Adipose tissue (tissue), 3 donors: ENCODE results near the gene CD3G. TPM values are rescaled to one million over a fixed set of nuclear protein-coding genes. Genes with fewer than 3 reads are reported as not detected.

Experiments
- H3K27ac ChIP-seq: one replicate; pipeline ENCODE4 v1.5.1; 2013; ENCODE audit warnings: low read depth, low read length
- WGBS, 3 donors: extraction: QIAGEN DNeasy Blood & Tissue Kit; methylation state at CpG; one replicate each; pipeline ENCODE4 v1.1.7; 2013; 5-methylcytosine and 5-hydroxymethylcytosine counted together
- polyA plus RNA-seq, 3 donors: library from polyadenylated mRNA; stranded (reverse); fragments of 200-250 nt; gene quantifications; one replicate each; pipeline ENCODE4 v1.2.3, GENCODE V29; 2013
- donor health status: healthy with polysubstance abuse.
- donor health status: Bipolar disorder and iron deficiency.
- donor health status: healthy.

CD3G gene
- polyA plus RNA-seq, 3 donors, result 0.25 to 0.79 TPM; not detected in 1

- 91 to 94% (median 93%) methylated on average over 3 of the region's 3 CpGs for WGBS, 3 donors
- no peak overlapping the region for H3K27ac ChIP-seq
These were observed 23.6 kb upstream of the CD3G start for GRCh38 chr11:118320515-118320914.

DNA sequence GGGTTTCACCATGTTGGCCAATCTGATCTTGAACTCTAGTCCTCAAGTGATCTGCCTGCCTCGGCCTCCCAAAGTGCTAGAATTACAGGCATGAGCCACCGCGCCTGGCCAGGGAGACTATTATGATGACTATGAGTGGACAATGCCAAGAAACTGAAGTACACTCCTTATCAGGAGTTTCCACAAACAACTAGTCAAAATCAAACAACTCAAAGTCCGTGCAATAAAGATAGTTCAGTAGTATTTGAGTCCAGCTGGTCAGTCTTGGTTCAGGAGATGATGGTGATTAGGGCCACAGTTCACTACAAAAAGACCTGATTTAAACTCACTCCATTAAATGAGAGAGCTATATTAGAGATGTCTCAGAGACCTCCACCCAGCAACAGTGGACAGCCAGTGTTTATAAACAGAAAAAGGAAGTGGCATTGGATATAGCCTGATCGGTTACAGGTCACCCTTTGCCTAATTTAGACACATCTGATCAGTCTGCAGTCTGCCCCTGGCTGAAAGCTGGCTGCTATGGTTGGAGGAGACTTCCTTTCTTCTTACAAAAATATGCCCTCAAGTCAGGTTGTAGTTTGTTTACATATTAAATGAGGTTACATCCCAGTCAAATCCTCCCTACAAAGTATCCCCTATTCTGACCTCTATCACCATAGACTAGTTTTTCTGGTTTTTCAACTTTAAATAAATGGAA is 22.6 kb upstream of the CD3G start:
- no peak overlapping the region for H3K27ac ChIP-seq

GRCh38 chr11:118322721-118323120 is 21.4 kb upstream of the CD3G start:
- no peak overlapping the region for H3K27ac ChIP-seq

More for the DNA sequence above, 22.6 kb upstream of the CD3G start:
- WGBS, 3 donors, result 56 to 74% (median 67%) methylated on average over 5 of the region's 5 CpGs

DNA sequence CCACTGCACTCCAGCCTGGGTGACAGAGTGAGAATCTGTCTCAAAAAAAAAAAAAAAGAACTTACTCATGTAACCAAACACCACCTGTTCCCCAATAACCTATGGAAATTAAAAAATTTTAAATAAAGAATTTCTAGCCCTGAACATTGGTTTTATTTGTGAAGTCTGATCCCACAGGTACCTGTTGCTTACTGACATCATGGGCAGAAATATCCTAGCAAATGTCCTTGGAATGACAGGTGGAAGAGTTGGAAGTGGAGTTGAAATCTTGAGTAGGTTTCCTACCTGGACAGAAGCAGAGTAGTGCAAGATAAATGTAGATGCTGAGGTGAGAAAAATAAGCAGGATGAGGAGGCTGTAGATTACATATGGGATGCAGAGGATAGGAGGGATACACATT is 18.9 kb upstream of the CD3G start:
- H3K27ac ChIP-seq, result no peak overlapping the region

More at GRCh38 chr11:118322721-118323120, 21.4 kb upstream of the CD3G start:
- 95 to 97% (median 97%) methylated on average over 19 of the region's 19 CpGs for WGBS, 3 donors

DNA sequence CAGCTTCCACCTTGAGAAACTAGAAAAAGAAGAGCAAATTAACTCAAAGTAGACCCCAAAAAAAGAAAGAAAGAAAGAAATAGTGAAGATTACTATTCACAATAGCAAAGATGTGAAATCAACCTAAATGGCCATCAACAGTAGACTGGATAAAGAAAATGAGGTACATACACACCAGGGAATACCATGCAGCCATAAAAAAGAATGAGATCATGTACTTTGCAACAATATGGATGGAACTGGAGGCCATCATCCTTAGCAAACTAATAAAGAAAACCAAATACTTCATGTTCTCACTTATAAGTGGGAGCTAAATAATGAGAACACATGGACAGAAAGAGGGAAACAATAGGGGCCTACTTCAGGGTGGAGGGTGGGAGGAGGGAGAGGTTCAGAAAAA is 15.4 kb upstream of the CD3G start:
- no peak overlapping the region for H3K27ac ChIP-seq

- 78 to 89% (median 86%) methylated on average over 1 of the region's 1 CpG for WGBS, 3 donors
- H3K27ac ChIP-seq, result no peak overlapping the region
These were observed 9.4 kb upstream of the CD3G start for GRCh38 chr11:118334745-118335144.

DNA sequence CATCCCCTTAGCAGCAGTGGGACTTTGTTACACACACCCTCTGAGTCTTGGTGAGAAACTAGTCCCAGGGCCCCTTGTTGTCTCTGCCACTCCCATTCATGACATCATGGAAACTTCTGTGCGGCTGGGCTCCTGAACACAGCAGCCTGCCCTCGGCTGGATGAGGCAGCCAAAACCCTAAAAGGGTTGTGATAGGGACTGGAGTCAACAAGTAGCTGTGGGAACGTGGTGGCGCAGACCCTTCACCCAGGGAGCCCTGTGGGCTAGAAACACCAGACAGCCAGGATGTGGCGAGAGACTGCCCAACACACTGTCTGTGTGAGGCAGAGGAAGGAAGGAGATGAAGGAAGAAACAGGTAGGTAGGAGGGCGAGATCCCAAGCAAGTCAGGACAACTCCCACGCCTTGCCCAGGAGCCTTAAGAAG is 5.5 kb upstream of the CD3G start:
- 59 to 65% (median 61%) methylated on average over 7 of the region's 7 CpGs for WGBS, 3 donors
- H3K27ac ChIP-seq, result no peak overlapping the region

DNA sequence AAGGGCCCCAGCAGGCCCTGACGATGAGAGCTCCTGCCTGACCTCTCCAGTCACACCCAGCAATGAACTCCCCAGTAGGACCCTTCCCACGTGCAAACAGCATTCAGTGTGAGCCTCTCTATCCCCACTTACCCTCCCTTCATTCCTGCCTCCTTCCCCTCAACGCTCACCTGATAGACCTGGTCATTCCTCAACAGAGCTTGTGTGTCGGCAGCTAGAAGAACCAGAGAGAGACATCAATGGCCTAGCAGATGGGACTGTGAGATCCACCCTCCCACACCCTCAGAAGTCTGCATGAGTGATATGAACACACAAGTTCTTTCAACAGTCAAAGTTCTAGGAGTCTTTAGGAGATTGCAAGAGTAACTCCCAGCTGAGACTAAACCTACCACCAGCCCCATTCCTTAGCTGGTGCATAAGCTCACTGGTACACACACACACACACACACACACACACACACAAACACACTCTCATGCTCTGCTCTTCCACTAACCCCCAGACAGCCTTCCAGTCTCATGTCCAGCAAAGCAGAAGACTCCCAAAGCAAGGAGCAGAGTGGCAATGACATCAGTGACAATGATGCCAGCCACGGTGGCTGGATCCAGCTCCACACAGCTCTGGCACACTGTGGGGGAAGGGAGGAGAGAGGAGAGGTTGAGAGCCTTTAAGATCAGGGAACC is 4.7 kb upstream of the CD3G start:
- H3K27ac ChIP-seq, result no peak overlapping the region
- WGBS, 3 donors, result 78 to 80% (median 78%) methylated on average over 5 of the region's 5 CpGs

GRCh38 chr11:118340449-118340848 is 3.7 kb upstream of the CD3G start:
- WGBS, 3 donors, result 82 to 89% (median 82%) methylated on average over 3 of the region's 3 CpGs

DNA sequence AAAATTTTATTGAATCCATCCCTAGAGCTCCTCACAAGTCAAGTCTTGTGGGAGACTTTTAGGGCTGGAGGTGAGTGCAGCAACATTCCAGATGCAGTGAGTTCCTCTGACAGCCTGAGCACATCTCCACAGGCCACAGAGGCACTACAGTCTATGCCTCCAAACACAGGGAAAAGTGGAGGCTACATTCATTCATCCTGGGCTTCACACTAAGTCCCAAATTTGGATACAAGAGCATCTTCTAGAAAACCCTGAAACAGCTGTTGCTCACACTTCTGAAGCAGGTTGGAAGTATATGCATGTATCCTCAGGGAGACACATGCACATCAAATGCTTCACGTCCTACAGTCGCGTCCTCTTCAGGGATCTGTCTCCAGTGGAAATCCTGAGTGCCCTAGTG is 2.9 kb upstream of the CD3G start:
- WGBS, 3 donors, result 89 to 96% (median 94%) methylated on average over 3 of the region's 3 CpGs
- no peak overlapping the region for H3K27ac ChIP-seq

More at GRCh38 chr11:118340449-118340848, 3.7 kb upstream of the CD3G start:
- H3K27ac ChIP-seq, result no peak overlapping the region

- 77 to 84% (median 77%) methylated on average over 5 of the region's 5 CpGs for WGBS, 3 donors
- no peak overlapping the region for H3K27ac ChIP-seq
These were observed 2.2 kb upstream of the CD3G start for GRCh38 chr11:118341815-118342489.

GRCh38 chr11:118342503-118343161 is 1.5 kb upstream of the CD3G start, which contains the start of gene CD3D:
TSS of gene CD3D (minus strand) at chr11:118342705. CDS start at chr11:118342607, 98 bp downstream.
- no peak within 1 kb of the TSS for H3K27ac ChIP-seq
- WGBS, 3 donors, result 75 to 79% (median 79%) methylated on average over 13 of the region's 13 CpGs

DNA sequence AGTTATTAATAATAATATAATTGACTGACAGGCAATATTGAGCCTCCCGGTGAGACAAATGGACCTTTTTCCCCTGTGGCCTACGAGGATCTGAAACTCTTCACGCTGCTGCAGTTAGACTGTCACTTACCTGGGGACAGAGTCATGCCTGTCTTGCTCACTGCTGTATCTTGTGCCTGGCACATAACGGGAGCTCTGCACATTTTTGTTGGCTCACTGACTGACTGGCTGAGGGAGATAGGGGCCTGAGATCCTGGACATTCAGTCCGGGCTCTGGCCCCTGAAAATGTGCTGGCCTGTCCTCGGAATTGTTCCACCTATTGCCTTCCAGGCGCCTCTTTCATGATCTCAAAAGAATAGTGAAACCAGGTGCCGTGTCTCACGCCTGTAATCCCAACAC is 896 bp upstream of the CD3G start:
- no peak overlapping the region for H3K27ac ChIP-seq
- 73 to 78% (median 77%) methylated on average over 9 of the region's 9 CpGs for WGBS, 3 donors

DNA sequence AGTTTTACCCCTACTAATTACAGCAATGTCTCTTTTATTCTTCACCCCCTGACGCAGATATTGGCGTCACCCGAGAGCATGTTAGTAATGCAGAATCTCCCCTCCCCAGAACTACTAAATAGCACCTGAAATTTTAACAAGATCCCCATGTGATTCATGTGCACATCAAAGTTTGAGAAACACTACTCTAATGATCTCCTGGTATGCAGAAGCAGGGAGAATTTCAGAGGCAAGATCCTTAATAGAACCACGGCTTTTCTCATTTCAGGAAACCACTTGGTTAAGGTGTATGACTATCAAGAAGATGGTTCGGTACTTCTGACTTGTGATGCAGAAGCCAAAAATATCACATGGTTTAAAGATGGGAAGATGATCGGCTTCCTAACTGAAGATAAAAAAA is 5.3 kb downstream of the CD3G start:
- whole genome bisulfite sequencing, 3 donors, result 68 to 78% (median 75%) methylated on average over 6 of the region's 6 CpGs

DNA sequence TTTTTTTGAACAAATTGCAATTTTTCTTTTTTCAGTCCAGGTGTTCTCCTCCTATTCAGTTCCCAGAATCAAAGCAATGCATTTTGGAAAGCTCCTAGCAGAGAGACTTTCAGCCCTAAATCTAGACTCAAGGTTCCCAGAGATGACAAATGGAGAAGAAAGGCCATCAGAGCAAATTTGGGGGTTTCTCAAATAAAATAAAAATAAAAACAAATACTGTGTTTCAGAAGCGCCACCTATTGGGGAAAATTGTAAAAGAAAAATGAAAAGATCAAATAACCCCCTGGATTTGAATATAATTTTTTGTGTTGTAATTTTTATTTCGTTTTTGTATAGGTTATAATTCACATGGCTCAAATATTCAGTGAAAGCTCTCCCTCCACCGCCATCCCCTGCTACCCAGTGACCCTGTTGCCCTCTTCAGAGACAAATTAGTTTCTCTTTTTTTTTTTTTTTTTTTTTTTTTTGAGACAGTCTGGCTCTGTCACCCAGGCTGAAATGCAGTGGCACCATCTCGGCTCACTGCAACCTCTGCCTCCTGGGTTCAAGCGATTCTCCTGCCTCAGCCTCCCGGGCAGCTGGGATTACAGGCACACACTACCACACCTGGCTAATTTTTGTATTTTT is 9.1 kb downstream of the CD3G start:
- 7 to 11% (median 11%) methylated on average over 5 to 6 of the region's 6 CpGs for WGBS, 3 donors
- no peak overlapping the region for H3K27ac ChIP-seq

More for the DNA sequence above, 5.3 kb downstream of the CD3G start:
- no peak overlapping the region for H3K27ac ChIP-seq

DNA sequence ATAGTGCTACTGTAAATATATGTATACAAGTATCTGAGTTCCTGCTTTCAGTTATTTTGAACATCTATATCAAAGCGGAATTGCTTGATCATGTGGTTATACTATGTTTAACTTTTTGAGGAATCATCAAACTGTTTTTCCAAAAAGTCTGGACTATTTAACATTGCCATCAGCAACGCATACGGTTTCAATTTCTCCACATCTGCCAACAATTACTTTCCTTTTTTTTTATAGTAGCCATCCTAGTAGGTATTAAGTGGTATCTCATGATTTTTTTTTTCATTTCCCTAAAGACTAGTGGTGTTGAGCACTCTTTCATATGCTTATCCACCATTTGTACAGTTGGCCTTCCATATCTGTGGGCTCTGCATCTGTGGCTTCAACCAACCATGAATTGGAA is 13.9 kb downstream of the CD3G start:
- WGBS, 3 donors, result 62 to 66% (median 64%) methylated on average over 3 of the region's 3 CpGs
- H3K27ac ChIP-seq, result no peak overlapping the region

DNA sequence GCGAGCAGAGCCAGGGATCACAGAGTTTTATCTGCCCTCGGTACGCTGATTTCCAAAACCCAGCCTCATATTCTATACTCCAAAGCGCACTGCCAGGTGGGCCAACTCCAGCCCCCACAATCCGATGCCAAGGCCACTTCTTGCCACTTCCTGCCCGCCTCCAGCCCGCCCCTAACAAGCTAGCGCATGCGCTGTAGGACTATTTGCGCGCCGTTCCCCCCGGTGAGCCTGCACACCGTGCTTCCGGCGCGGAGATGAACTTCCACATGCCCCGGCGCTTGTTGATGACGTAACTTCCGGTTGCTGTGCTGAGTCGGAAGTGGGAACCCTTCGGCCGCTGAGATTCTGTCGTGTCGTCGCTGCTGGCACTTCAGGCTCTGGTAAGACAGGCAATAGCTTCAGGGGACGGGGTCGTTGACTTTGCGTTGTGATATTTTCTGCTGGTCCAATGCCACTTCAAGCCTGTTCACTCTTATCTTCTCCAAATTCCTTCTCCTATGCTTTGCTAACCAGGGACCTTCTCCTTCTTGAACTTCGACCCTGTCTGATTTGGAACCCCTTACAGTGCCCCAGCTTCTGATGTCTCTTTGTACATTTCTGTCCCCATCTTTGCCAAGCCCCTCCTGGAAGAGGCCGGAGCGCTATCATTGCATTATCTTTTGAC is 15.3 kb downstream of the CD3G start, which contains the start of gene UBE4A:
TSS of gene UBE4A (plus strand) at position 306 of the 664 bp plus-strand sequence. CDS start 5,481 bp downstream, outside the sequence.
- H3K27ac ChIP-seq, result no peak within 1 kb of the TSS
- 3 to 5% (median 5%) methylated on average over 33 of the region's 33 CpGs for WGBS, 3 donors
